ENCODE results near the gene ZNF219.

Gene ZNF219

GRCh38 chr14:21098076-21098891, at the start of gene ZNF219:
TSS of gene ZNF219 (minus strand) at chr14:21098655. CDS start at chr14:21093591, 5,064 bp downstream.
- peak within 1 kb of the TSS; percentile 72 for H3K9ac ChIP-seq (ENCODE audit: low read length)
- H3K4me1 ChIP-seq (ENCODE audit: control insufficient read depth, insufficient read depth, low read length): peaks cover 59% of the 10 kb centered on the region
- peaks cover 2% of the 10 kb centered on the region; the same call in 1 of the 2 replicates for H3K36me3 ChIP-seq (ENCODE audit: control insufficient read depth, insufficient read depth, low read length)
- H3K27ac ChIP-seq (ENCODE audit: low read depth, low read length): peak within 1 kb of the TSS; percentile 28
- no peaks in the 10 kb centered on the region for H3K9me3 ChIP-seq (ENCODE audit: control insufficient read depth, insufficient read depth, low read depth, low read length)
- no peaks in the 10 kb centered on the region for H3K27me3 ChIP-seq (ENCODE audit: control insufficient read depth, insufficient read depth, low read length)
- H3K4me3 ChIP-seq (ENCODE audit: low read depth, low read length): peak within 1 kb of the TSS; percentile 77

- H3K27me3 ChIP-seq (ENCODE audit: control insufficient read depth, insufficient read depth, low read length): no peaks in the 10 kb centered on the region
Observed at GRCh38 chr14:21145437-21145836, 47.0 kb upstream of the ZNF219 start.

GRCh38 chr14:21142357-21142756, 43.9 kb upstream of the ZNF219 start:
- H3K4me1 ChIP-seq (ENCODE audit: control insufficient read depth, insufficient read depth, low read length): no peaks in the 10 kb centered on the region

More at GRCh38 chr14:21145437-21145836, 47.0 kb upstream of the ZNF219 start:
- H3K9ac ChIP-seq (ENCODE audit: low read length): no peak overlapping the region
- H3K36me3 ChIP-seq (ENCODE audit: control insufficient read depth, insufficient read depth, low read length): no peaks in the 10 kb centered on the region
- H3K27ac ChIP-seq (ENCODE audit: low read depth, low read length): no peak overlapping the region
- H3K9me3 ChIP-seq (ENCODE audit: control insufficient read depth, insufficient read depth, low read depth, low read length): peaks cover 5% of the 10 kb centered on the region
- no peaks in the 10 kb centered on the region for H3K4me1 ChIP-seq (ENCODE audit: control insufficient read depth, insufficient read depth, low read length)
- H3K4me3 ChIP-seq (ENCODE audit: low read depth, low read length): no peak overlapping the region

GRCh38 chr14:21136024-21136423, 37.6 kb upstream of the ZNF219 start:
- peaks cover 6% of the 10 kb centered on the region; the same call in 1 of the 2 replicates for H3K4me1 ChIP-seq (ENCODE audit: control insufficient read depth, insufficient read depth, low read length)
- no peaks in the 10 kb centered on the region for H3K36me3 ChIP-seq (ENCODE audit: control insufficient read depth, insufficient read depth, low read length)
- H3K4me3 ChIP-seq (ENCODE audit: low read depth, low read length): no peak overlapping the region
- no peaks in the 10 kb centered on the region; the same call in none of the 2 replicates for H3K9me3 ChIP-seq (ENCODE audit: control insufficient read depth, insufficient read depth, low read depth, low read length)
- H3K9ac ChIP-seq (ENCODE audit: low read length): no peak overlapping the region
- no peaks in the 10 kb centered on the region for H3K27me3 ChIP-seq (ENCODE audit: control insufficient read depth, insufficient read depth, low read length)
- H3K27ac ChIP-seq (ENCODE audit: low read depth, low read length): no peak overlapping the region

More at GRCh38 chr14:21142357-21142756, 43.9 kb upstream of the ZNF219 start:
- H3K9ac ChIP-seq (ENCODE audit: low read length): no peak overlapping the region
- H3K27ac ChIP-seq (ENCODE audit: low read depth, low read length): no peak overlapping the region
- peaks cover 5% of the 10 kb centered on the region for H3K9me3 ChIP-seq (ENCODE audit: control insufficient read depth, insufficient read depth, low read depth, low read length)
- H3K27me3 ChIP-seq (ENCODE audit: control insufficient read depth, insufficient read depth, low read length): no peaks in the 10 kb centered on the region
- no peaks in the 10 kb centered on the region for H3K36me3 ChIP-seq (ENCODE audit: control insufficient read depth, insufficient read depth, low read length)
- no peak overlapping the region for H3K4me3 ChIP-seq (ENCODE audit: low read depth, low read length)

GRCh38 chr14:21133901-21134300, 35.4 kb upstream of the ZNF219 start:
- Histone ChIP-seq H3K4me3 (ENCODE audit: low read depth, low read length) (no peak overlapping the region), H3K27me3 (ENCODE audit: control insufficient read depth, insufficient read depth, low read length) (no peaks in the 10 kb centered on the region), H3K27ac (ENCODE audit: low read depth, low read length) (no peak overlapping the region), H3K9ac (ENCODE audit: low read length) (no peak overlapping the region), H3K9me3 (ENCODE audit: control insufficient read depth, insufficient read depth, low read depth, low read length) (no peaks in the 10 kb centered on the region; the same call in none of the 2 replicates), H3K4me1 (ENCODE audit: control insufficient read depth, insufficient read depth, low read length) (peaks cover 6% of the 10 kb centered on the region; the same call in 1 of the 2 replicates), H3K36me3 (ENCODE audit: control insufficient read depth, insufficient read depth, low read length) (no peaks in the 10 kb centered on the region)

GRCh38 chr14:21123429-21123828, 25.0 kb upstream of the ZNF219 start:
- H3K27ac ChIP-seq (ENCODE audit: low read depth, low read length): no peak overlapping the region
- no peaks in the 10 kb centered on the region for H3K36me3 ChIP-seq (ENCODE audit: control insufficient read depth, insufficient read depth, low read length)
- H3K4me1 ChIP-seq (ENCODE audit: control insufficient read depth, insufficient read depth, low read length): no peaks in the 10 kb centered on the region
- H3K4me3 ChIP-seq (ENCODE audit: low read depth, low read length): no peak overlapping the region
- H3K27me3 ChIP-seq (ENCODE audit: control insufficient read depth, insufficient read depth, low read length): no peaks in the 10 kb centered on the region
- no peak overlapping the region for H3K9ac ChIP-seq (ENCODE audit: low read length)
- no peaks in the 10 kb centered on the region for H3K9me3 ChIP-seq (ENCODE audit: control insufficient read depth, insufficient read depth, low read depth, low read length)

- no peak overlapping the region for H3K4me3 ChIP-seq (ENCODE audit: low read depth, low read length)
- H3K9me3 ChIP-seq (ENCODE audit: control insufficient read depth, insufficient read depth, low read depth, low read length): no peaks in the 10 kb centered on the region
- H3K27me3 ChIP-seq (ENCODE audit: control insufficient read depth, insufficient read depth, low read length): no peaks in the 10 kb centered on the region
- no peak overlapping the region for H3K9ac ChIP-seq (ENCODE audit: low read length)
- no peaks in the 10 kb centered on the region for H3K36me3 ChIP-seq (ENCODE audit: control insufficient read depth, insufficient read depth, low read length)
- H3K4me1 ChIP-seq (ENCODE audit: control insufficient read depth, insufficient read depth, low read length): no peaks in the 10 kb centered on the region
- no peak overlapping the region for H3K27ac ChIP-seq (ENCODE audit: low read depth, low read length)
Observed at GRCh38 chr14:21121122-21121521, 22.7 kb upstream of the ZNF219 start.

GRCh38 chr14:21120686-21121085, 22.2 kb upstream of the ZNF219 start:
- Histone ChIP-seq H3K27ac (ENCODE audit: low read depth, low read length) (no peak overlapping the region), H3K36me3 (ENCODE audit: control insufficient read depth, insufficient read depth, low read length) (no peaks in the 10 kb centered on the region), H3K4me3 (ENCODE audit: low read depth, low read length) (no peak overlapping the region), H3K27me3 (ENCODE audit: control insufficient read depth, insufficient read depth, low read length) (no peaks in the 10 kb centered on the region), H3K9me3 (ENCODE audit: control insufficient read depth, insufficient read depth, low read depth, low read length) (no peaks in the 10 kb centered on the region), H3K9ac (ENCODE audit: low read length) (no peak overlapping the region), H3K4me1 (ENCODE audit: control insufficient read depth, insufficient read depth, low read length) (no peaks in the 10 kb centered on the region)

GRCh38 chr14:21118933-21119332, 20.5 kb upstream of the ZNF219 start:
- Histone ChIP-seq H3K4me1 (ENCODE audit: control insufficient read depth, insufficient read depth, low read length) (no peaks in the 10 kb centered on the region), H3K4me3 (ENCODE audit: low read depth, low read length) (no peak overlapping the region), H3K27me3 (ENCODE audit: control insufficient read depth, insufficient read depth, low read length) (no peaks in the 10 kb centered on the region), H3K9ac (ENCODE audit: low read length) (no peak overlapping the region), H3K27ac (ENCODE audit: low read depth, low read length) (no peak overlapping the region), H3K9me3 (ENCODE audit: control insufficient read depth, insufficient read depth, low read depth, low read length) (no peaks in the 10 kb centered on the region), H3K36me3 (ENCODE audit: control insufficient read depth, insufficient read depth, low read length) (no peaks in the 10 kb centered on the region)

- H3K9me3 ChIP-seq (ENCODE audit: control insufficient read depth, insufficient read depth, low read depth, low read length): no peaks in the 10 kb centered on the region
- no peak overlapping the region for H3K4me3 ChIP-seq (ENCODE audit: low read depth, low read length)
- no peaks in the 10 kb centered on the region for H3K27me3 ChIP-seq (ENCODE audit: control insufficient read depth, insufficient read depth, low read length)
Observed at GRCh38 chr14:21113369-21113768, 14.9 kb upstream of the ZNF219 start.

GRCh38 chr14:21112255-21112654, 13.8 kb upstream of the ZNF219 start:
- H3K4me1 ChIP-seq (ENCODE audit: control insufficient read depth, insufficient read depth, low read length): peaks cover 8% of the 10 kb centered on the region; the same call in 1 of the 2 replicates

More at GRCh38 chr14:21113369-21113768, 14.9 kb upstream of the ZNF219 start:
- Histone ChIP-seq H3K27ac (ENCODE audit: low read depth, low read length) (no peak overlapping the region), H3K9ac (ENCODE audit: low read length) (no peak overlapping the region), H3K4me1 (ENCODE audit: control insufficient read depth, insufficient read depth, low read length) (peaks cover 5% of the 10 kb centered on the region; the same call in 1 of the 2 replicates), H3K36me3 (ENCODE audit: control insufficient read depth, insufficient read depth, low read length) (no peaks in the 10 kb centered on the region)

More at GRCh38 chr14:21112255-21112654, 13.8 kb upstream of the ZNF219 start:
- Histone ChIP-seq H3K27ac (ENCODE audit: low read depth, low read length) (no peak overlapping the region), H3K4me3 (ENCODE audit: low read depth, low read length) (no peak overlapping the region), H3K27me3 (ENCODE audit: control insufficient read depth, insufficient read depth, low read length) (no peaks in the 10 kb centered on the region), H3K9me3 (ENCODE audit: control insufficient read depth, insufficient read depth, low read depth, low read length) (no peaks in the 10 kb centered on the region), H3K9ac (ENCODE audit: low read length) (no peak overlapping the region), H3K36me3 (ENCODE audit: control insufficient read depth, insufficient read depth, low read length) (no peaks in the 10 kb centered on the region)

Data from HUES6 (cell line).